Brain microvascular endothelial cell (primary cell): Measurements from ENCODE around the gene PLCB1.

Experiments
- DNase-seq: peaks from one replicate; pipeline ENCODE4 v3.0.0-alpha.2; 2020
- H3K27ac ChIP-seq: fragments of 250-450 bp; sonication (Bioruptor Pico); 2 replicates; pipeline ENCODE4 v1.5.1; 2020; ENCODE audit warnings: mild to moderate bottlenecking, moderate library complexity
- H3K27me3 ChIP-seq: fragments of 250-450 bp; sonication (Bioruptor Pico); replicated peaks from 2 replicates; pipeline ENCODE4 v1.5.1; 2020; ENCODE audit warnings: mild to moderate bottlenecking
- H3K36me3 ChIP-seq: fragments of 250-450 bp; sonication (Bioruptor Pico); replicated peaks from 2 replicates; pipeline ENCODE4 v1.5.1; 2020; ENCODE audit warnings: mild to moderate bottlenecking
- H3K4me3 ChIP-seq: 2 replicates; pipeline ENCODE4 v1.5.1; 2011; ENCODE audit warnings: low read depth, mild to moderate bottlenecking, control low read depth, low read length, moderate library complexity
- in situ Hi-C: cut with HindIII; loops from 2 replicates; pipeline ENCODE4 v1.10.0; 2017; ENCODE audit warnings: low sequenced_read_pairs, low pct_ligation_motif_present
- TF ChIP-seq, protein P1 (sequence below): IDR thresholded peaks from 2 replicates; pipeline ENCODE4 v1.5.1; 2011; ENCODE audit warnings: low read depth, mild to moderate bottlenecking, moderate library complexity, low read length, control low read depth, inconsistent platforms; ENCODE audit errors: missing control alignments

PLCB1 gene

DNA sequence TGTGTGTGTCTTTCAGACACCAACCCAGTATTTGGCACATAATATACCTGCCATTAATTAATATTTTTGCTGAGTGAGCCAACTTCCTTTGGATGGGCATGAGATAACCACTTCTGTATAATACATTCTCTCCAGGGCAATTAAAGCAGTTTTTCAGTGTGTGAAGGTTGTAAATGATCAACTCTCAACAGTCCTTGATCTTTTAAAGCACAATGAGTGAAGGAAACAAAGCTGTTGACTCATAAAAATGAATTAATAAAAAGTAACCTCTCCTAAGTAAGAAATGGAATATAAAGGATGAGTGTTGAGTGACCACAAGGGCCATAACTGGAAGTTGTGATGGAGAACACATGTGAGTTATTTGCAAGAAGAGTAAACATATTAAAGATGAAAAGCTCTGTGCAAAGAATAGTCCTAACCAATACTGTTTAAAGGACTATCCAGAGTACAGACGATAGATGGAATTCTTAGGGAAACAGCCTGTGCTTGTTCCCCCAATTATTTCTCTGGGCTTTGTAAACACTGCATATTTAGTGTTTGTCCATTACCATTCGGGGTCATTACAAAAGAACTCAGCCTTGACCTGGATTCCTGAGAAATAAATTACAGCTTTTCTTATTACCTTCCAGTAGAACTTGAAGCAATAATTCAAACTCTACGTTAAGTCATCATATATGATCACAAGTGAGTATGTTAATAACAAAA is 446.2 kb downstream of the PLCB1 start:
- in situ Hi-C loops, result no loop called here
- Histone ChIP-seq H3K27me3 (no peaks in the 10 kb centered on the region), H3K4me3 (no peak overlapping the region), H3K27ac (no peak overlapping the region), H3K36me3 (no peaks in the 10 kb centered on the region)
- DNase-seq, result no peak
- TF ChIP-seq, protein P1, sequence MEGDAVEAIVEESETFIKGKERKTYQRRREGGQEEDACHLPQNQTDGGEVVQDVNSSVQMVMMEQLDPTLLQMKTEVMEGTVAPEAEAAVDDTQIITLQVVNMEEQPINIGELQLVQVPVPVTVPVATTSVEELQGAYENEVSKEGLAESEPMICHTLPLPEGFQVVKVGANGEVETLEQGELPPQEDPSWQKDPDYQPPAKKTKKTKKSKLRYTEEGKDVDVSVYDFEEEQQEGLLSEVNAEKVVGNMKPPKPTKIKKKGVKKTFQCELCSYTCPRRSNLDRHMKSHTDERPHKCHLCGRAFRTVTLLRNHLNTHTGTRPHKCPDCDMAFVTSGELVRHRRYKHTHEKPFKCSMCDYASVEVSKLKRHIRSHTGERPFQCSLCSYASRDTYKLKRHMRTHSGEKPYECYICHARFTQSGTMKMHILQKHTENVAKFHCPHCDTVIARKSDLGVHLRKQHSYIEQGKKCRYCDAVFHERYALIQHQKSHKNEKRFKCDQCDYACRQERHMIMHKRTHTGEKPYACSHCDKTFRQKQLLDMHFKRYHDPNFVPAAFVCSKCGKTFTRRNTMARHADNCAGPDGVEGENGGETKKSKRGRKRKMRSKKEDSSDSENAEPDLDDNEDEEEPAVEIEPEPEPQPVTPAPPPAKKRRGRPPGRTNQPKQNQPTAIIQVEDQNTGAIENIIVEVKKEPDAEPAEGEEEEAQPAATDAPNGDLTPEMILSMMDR, result no peak

DNA sequence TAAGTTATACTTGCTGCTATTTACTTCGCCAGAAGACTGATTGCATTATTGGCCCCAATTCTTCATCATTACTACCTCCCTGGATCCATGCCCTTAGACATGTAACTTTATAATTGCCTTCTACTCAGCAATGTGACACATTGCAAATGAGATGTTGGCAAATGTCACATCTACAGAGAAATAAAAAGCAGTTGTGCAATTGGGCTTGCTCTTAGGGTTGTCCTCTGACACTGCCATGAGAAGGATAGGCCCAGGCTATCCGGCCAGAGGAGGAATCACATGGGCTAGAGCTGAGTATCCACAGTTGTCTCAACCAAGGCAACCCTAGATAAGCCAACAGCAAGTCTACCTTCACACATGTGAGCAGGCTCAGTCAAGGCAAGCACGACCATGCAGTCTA is 447.0 kb downstream of the PLCB1 start:
- DNase-seq, result no peak
- TF ChIP-seq, protein P1, result no peak
- Histone ChIP-seq H3K4me3 (no peak overlapping the region), H3K27me3 (no peaks in the 10 kb centered on the region), H3K36me3 (no peaks in the 10 kb centered on the region), H3K27ac (no peak overlapping the region)
- in situ Hi-C loops, result no loop called here

DNA sequence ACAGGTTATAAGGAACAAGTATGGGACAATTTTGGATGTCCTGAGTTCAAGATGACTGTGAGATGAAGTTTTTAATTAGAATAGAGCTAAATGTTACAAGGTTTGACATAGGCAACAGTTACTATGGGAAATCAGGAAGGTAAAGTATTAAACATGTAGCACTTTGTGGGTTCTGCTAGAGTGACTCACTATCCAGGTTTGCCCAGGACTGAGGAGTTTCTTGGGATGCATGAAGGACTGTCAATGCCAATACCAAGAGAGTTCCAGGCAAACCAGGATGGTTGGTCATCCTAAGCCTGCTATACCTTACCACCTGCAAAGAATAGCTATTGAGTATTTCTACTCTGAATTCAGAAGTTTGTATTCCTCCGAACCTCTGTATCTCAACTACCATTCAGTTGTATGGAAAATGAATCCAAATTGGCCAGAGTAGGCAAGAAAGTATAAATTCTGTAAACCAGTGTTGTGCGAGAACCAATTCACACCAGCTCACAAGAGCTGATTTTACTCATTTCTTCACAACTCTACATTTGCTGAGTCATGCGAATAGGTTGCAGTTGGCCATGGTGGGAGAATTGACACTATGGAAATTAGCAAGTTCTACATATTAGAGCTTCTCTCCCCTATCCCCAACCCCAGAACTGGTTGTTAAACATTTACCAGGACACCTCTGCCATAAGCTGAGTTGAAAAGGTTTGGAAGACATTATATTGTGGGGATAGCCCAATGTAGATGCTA is 449.5 kb downstream of the PLCB1 start:
- in situ Hi-C loops, result no loop called here
- TF ChIP-seq, protein P1, result no peak
- H3K4me3 ChIP-seq, result no peak overlapping the region
- DNase-seq, result no peak
- no peak overlapping the region for H3K27ac ChIP-seq
- no peaks in the 10 kb centered on the region for H3K36me3 ChIP-seq
- no peaks in the 10 kb centered on the region for H3K27me3 ChIP-seq

DNA sequence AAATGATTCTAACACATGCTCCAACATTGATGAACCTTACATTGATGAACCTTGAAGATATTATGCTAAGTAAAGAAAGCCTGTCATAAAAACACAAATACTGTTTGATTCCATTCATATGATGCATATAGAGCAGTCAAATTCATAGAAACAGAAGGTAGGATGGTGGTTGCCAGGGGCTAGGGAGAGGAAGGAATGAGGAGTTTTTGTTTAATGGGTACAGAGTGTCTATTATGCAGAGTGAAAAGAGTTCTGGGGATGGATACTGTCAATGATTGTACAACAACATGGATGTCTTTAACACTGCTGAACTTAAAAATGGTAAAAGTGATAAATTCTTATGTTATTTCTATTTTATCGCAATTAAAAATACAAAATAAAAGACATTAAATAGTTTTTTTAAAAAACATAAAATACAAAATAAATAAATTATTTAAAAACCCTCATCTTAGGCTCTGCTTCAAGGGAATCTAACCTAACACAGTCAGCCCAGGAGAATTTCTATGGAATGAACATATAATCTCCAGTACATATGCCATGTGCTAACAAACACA is 451.0 kb downstream of the PLCB1 start:
- TF ChIP-seq, protein P1, result no peak
- no peak overlapping the region for H3K4me3 ChIP-seq
- H3K36me3 ChIP-seq, result no peaks in the 10 kb centered on the region
- H3K27ac ChIP-seq, result no peak overlapping the region
- no peaks in the 10 kb centered on the region for H3K27me3 ChIP-seq
- in situ Hi-C loops, result no loop called here
- no peak for DNase-seq

DNA sequence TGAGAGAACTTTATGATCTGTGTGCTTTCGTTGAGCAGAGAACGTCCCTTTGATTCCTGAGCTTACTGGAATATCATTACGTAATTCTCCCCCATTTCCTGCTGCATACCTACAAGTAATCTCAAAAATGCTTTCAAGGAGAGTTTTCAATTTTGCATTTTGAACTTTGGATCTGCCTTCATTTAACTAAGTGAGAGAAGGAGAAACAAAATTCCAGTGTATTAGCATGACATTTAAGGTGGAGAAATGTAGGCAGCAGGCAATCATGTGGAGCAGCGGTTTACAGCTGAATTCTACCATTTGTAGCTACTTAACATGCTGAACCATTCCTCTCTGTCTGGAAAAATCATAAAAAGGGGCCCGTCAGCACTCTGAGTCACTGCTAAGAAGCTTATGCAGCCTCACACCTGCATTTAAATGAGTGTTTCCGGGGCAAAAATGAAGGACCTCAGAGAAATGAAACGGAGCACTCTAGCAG is 451.5 kb downstream of the PLCB1 start:
- TF ChIP-seq, protein P1, result no peak

More for the DNA sequence above, 451.5 kb downstream of the PLCB1 start:
- DNase-seq, result no peak
- H3K4me3 ChIP-seq, result no peak overlapping the region
- in situ Hi-C loops, result no loop called here
- no peak overlapping the region for H3K27ac ChIP-seq
- H3K36me3 ChIP-seq, result no peaks in the 10 kb centered on the region
- H3K27me3 ChIP-seq, result no peaks in the 10 kb centered on the region
